K562 (cell line): ENCODE measurements around the gene TSR3. TPM values are rescaled to one million over a fixed set of nuclear protein-coding genes. Genes with fewer than 3 reads are reported as not detected.
A peak's percentile ranks its signal among the peaks of the same experiment; 100 is the strongest.

Source experiments
- ARID3B ChIP-seq: fragments of 250-450 bp; sonication (Bioruptor Pico); IDR thresholded peaks from 2 replicates; pipeline ENCODE4 v1.4.0; 2020; ENCODE audit warnings: borderline replicate concordance
- ATF1 ChIP-seq, 2 experiments: fragments of 450-650 bp in 1 of 2; IDR thresholded peaks; 2 replicates each; pipeline ENCODE4 v1.6.1; 2016; ENCODE audit warnings: missing compliant biosample characterization in 1 of 2, missing genetic modification characterization in 1 of 2
- BMI1 ChIP-seq: fragments of 150-350 bp; IDR thresholded peaks from 2 replicates; pipeline ENCODE4 v1.6.1; 2014; ENCODE audit warnings: low read length
- BRCA1 ChIP-seq, 2 experiments: fragments of 450-650 bp in 1 of 2; sonication (generic) in 1 of 2; formaldehyde crosslinking in 1 of 2; IDR thresholded peaks; 2 replicates each; pipeline versions ENCODE4 v1.5.0 to v1.6.1; 2017 to 2020; ENCODE audit warnings: mild to moderate bottlenecking in 1 of 2, missing genetic modification reagents in 1 of 2
- ESRRA ChIP-seq: fragments of 450-650 bp; IDR thresholded peaks from 2 replicates; pipeline ENCODE4 v1.6.1; 2014; ENCODE audit warnings: low read depth, mild to moderate bottlenecking, moderate library complexity, borderline replicate concordance
- GMEB1 ChIP-seq: fragments of 250-450 bp; sonication (Bioruptor Pico); IDR thresholded peaks from 2 replicates; pipeline ENCODE4 v1.4.0; 2020; ENCODE audit warnings: mild to moderate bottlenecking
- HCFC1 ChIP-seq: IDR thresholded peaks from 2 replicates; pipeline ENCODE4 v1.6.1; 2012; ENCODE audit warnings: low read depth, low read length, improper control_type of control experiment
- ID3 ChIP-seq, 2 experiments: fragments of 250-450 bp in 1 of 2; fragments of 450-650 bp in 1 of 2; sonication (Bioruptor Pico) in 1 of 2; IDR thresholded peaks; 2 replicates each; pipeline versions ENCODE4 v1.6.1 to v1.8.0; 2016 to 2021; ENCODE audit warnings: mild to moderate bottlenecking in 2 of 2, moderate library complexity in 2 of 2, missing compliant biosample characterization in 1 of 2, missing genetic modification characterization in 1 of 2
- MCM5 ChIP-seq: fragments of 450-650 bp; IDR thresholded peaks from 2 replicates; pipeline ENCODE4 v1.6.1; 2016; ENCODE audit warnings: low read depth
- MEIS2 ChIP-seq: fragments of 450-650 bp; IDR thresholded peaks from 2 replicates; pipeline ENCODE4 v1.6.1; 2014; ENCODE audit warnings: mild to moderate bottlenecking; ENCODE audit not compliant: partially characterized antibody
- MXI1 ChIP-seq: IDR thresholded peaks from 2 replicates; pipeline ENCODE4 v1.6.1; 2011; ENCODE audit warnings: low read depth, mild to moderate bottlenecking, improper control_type of control experiment, low read length
- POLR2A ChIP-seq: fragments of 450-650 bp; conservative IDR thresholded peaks from 2 replicates; pipeline ENCODE4 v1.6.1; 2016
- RBFOX2 ChIP-seq: fragments of 200-400 bp; formaldehyde crosslinking; IDR thresholded peaks from 2 replicates; pipeline ENCODE4 v1.6.1; 2017; ENCODE audit warnings: low read depth, mild to moderate bottlenecking, low read length, moderate library complexity
- RBM34 ChIP-seq: fragments of 200-400 bp; formaldehyde crosslinking; IDR thresholded peaks from 2 replicates; pipeline ENCODE4 v1.6.1; 2018; ENCODE audit warnings: low read length, borderline replicate concordance; ENCODE audit not compliant: insufficient read depth
- RFX7 ChIP-seq: fragments of 250-450 bp; sonication (Bioruptor Pico); IDR thresholded peaks from 2 replicates; pipeline ENCODE4 v1.5.1; 2021; ENCODE audit warnings: mild to moderate bottlenecking
- SAP30 ChIP-seq: fragments of 200-600 bp; sonication (generic); IDR thresholded peaks from 2 replicates; pipeline ENCODE4 v1.6.1; 2012; ENCODE audit warnings: borderline replicate concordance, low read depth, mild to moderate bottlenecking, moderate library complexity, low read length, control low read depth, inconsistent platforms; ENCODE audit not compliant: insufficient read depth, poor library complexity, severe bottlenecking
- SIN3A ChIP-seq, 2 experiments: fragments of 150-350 bp in 1 of 2; IDR thresholded peaks; 2 replicates each; pipeline ENCODE4 v1.6.1; 2011 to 2016; ENCODE audit warnings: borderline replicate concordance in 2 of 2, low read depth in 2 of 2, low read length in 2 of 2, mild to moderate bottlenecking in 2 of 2, moderate library complexity in 2 of 2; ENCODE audit not compliant: control insufficient read depth in 1 of 2
- SMAD4 ChIP-seq: fragments of 250-450 bp; sonication (Bioruptor Pico); conservative IDR thresholded peaks from 2 replicates; pipeline ENCODE4 v1.8.0; 2021; ENCODE audit warnings: inconsistent platforms, mild to moderate bottlenecking, moderate library complexity
- ZNF239 ChIP-seq: fragments of 250-450 bp; sonication (Bioruptor Pico); IDR thresholded peaks from 2 replicates; pipeline ENCODE4 v1.4.0; 2020; ENCODE audit warnings: mild to moderate bottlenecking
- ZNF449 ChIP-seq: fragments of 250-450 bp; sonication (Bioruptor Pico); IDR thresholded peaks from 2 replicates; pipeline ENCODE4 v1.8.0; 2022; ENCODE audit warnings: moderate library complexity, mild to moderate bottlenecking, inconsistent platforms
- ZSCAN32 ChIP-seq: fragments of 450-650 bp; formaldehyde crosslinking; IDR thresholded peaks from 2 replicates; pipeline ENCODE4 v1.4.0; 2020; ENCODE audit warnings: mild to moderate bottlenecking, moderate library complexity
- polyA plus RNA-seq, 8 experiments: library from polyadenylated mRNA; depleted of rRNA in 4 of 8; stranded (reverse) in 5 of 8; unstranded in 3 of 8; fragments of >200 nt; fragmentation: Nextera tagmentation in 2 of 8; fragmentation: Illumina TruSeq in 1 of 8; extraction: Ambion mirVana in 2 of 8; extraction: Trizol in 1 of 8; gene quantifications; 2 replicates each; pipeline versions ENCODE4 v1.2.1 to v1.2.3, GENCODE V29; 2011 to 2014; ENCODE audit warnings: inconsistent platforms in 1 of 8, missing spikeins in 1 of 8
- total RNA-seq, 7 experiments: library from RNA; depleted of rRNA in 6 of 7; stranded (reverse); fragments of >200 nt in 6 of 7; fragmentation: Illumina TruSeq in 2 of 7; extraction: Trizol in 2 of 7; gene quantifications; 2 replicates each; pipeline versions ENCODE4 v1.2.1 to v1.2.3, GENCODE V29; 2011 to 2021; ENCODE audit warnings: low replicate concordance in 1 of 7

Gene TSR3
- total and polyA plus RNA-seq, 9 of the 15 experiments (the other 6 are each of a cell fraction or from before 2014, with no cell fraction given) = 1.5 to 74.8 (median 16.5) TPM

- TF ChIP-seq ID3 (CRISPR knock-in tag; IDR thresholded peaks at IDR 0.05) (no peak), ID3 (tag; IDR thresholded peaks at IDR 0.05) (peak; percentile 86), ATF1 (CRISPR knock-in tag; IDR thresholded peaks at IDR 0.05) (no peak), ATF1 (tag; IDR thresholded peaks at IDR 0.05) (peak; percentile 62), ZNF449 (CRISPR knock-in tag) (no peak), ZNF239 (CRISPR knock-in tag) (no peak), SAP30 (peak; percentile 94), BMI1 (no peak), MEIS2 (peak; percentile 40), BRCA1 (IDR thresholded peaks at IDR 0.05) (no peak), BRCA1 (CRISPR knock-in tag; IDR thresholded peaks at IDR 0.05) (0 out of 2 replicates have a peak, but pooled peaks have one; percentile 41), MCM5 (no peak), HCFC1 (peak; percentile 88), ZSCAN32 (CRISPR knock-in tag) (no peak), ESRRA (peak; percentile 56; the same call in 1 of the 2 replicates), ARID3B (CRISPR knock-in tag) (no peak), SIN3A (IDR thresholded peaks at IDR 0.05; ENCODE audit: borderline replicate concordance in 2 of 2, control insufficient read depth in 1 of 2, low read depth in 2 of 2, low read length in 2 of 2) (peak; percentile 100), RFX7 (CRISPR knock-in tag) (no peak), RBM34 (no peak), SMAD4 (CRISPR knock-in tag) (peak; percentile 52; the same call in 1 of the 2 replicates), MXI1 (peak; percentile 81), POLR2A (peak; percentile 29; the same call in 1 of the 2 replicates), RBFOX2 (peak; percentile 80), GMEB1 (peak; percentile 87)
Observed at GRCh38 chr16:1351582-1352362, at the start of gene TSR3, which contains the start of gene GNPTG (continued).
